SIG-M5 (cell line): ENCODE measurements around the gene SPIN2B.
A peak's percentile ranks its signal among the peaks of the same experiment; 100 is the strongest.
"Not testable (repeated sequence)": the region's sequence is repeated elsewhere in the genome, so short reads cannot be mapped to it uniquely, and the experiment has no call there.

Source experiments
- DNase-seq: peaks from one replicate; lab custom pipeline; 2025; lab: John Stamatoyannopoulos, UW

Gene SPIN2B

GRCh38 chrX:57121162-57121755, at the start of gene SPIN2B:
SPIN2B (minus strand) TSS chrX:57121548.
- peak; percentile 69 for DNase-seq

DNA sequence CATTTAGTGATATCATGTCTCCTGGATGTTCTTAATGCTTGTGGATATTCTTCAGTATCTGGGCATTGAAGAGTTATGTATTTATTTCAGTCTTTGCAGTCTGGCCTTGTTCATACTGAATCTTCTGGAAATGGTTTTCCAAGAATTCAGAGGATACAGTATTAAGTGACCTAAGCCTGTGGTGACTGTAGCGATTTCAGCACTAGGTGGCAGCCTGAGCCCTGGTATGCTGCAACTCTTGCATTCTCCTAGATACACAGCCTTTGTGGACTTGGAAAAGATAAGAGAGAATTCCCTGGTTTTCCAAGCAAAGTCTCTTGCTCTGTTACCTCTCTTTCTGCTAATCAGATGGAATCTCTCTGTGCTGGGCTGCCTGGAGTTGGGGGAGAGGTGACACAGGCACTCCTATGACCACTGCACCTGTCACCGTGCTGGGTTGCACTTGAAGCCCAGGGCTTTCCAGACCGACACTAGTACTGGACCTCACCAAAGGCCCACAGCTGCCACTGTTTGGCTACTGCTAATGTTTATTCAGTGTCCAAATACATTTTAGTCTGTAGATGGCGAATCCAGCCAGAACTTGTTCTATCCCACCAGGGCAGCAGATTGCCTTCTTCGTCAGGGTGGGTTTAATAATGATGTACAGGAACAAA, 35.2 kb upstream of the SPIN2B start:
- no peak for DNase-seq

GRCh38 chrX:57155171-57155570, 33.8 kb upstream of the SPIN2B start:
- no peak for DNase-seq

- DNase-seq: not testable (repeated sequence)
These were observed 30.9 kb upstream of the SPIN2B start for GRCh38 chrX:57152222-57152621.

DNA sequence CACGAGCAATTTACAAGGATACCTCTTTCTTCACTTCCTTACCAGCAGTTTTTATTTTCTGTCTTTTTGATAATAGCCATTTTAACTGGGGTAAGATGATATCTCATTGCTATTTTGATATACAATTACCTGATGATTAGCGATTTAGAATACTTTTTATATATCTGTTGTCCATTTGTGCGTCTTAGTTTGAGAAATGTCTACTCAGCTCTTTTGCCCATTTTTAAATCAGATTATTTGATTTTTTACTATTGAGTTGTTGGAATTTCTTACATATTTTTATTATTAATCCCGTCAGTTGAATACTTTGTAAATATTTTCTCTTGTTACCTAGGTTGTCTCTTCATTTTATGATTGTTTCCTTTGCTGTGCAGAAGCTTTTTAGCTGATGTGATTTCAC, 17.3 kb upstream of the SPIN2B start:
- DNase-seq: no peak

- DNase-seq: no peak
These were observed 16.2 kb upstream of the SPIN2B start for GRCh38 chrX:57137501-57137900.

- not testable (repeated sequence) for DNase-seq
These were observed 15.7 kb upstream of the SPIN2B start, which contains the start of gene SPIN2A for GRCh38 chrX:57137073-57137472. SPIN2A (minus strand) TSS chrX:57137397; CDS start chrX:57136597, 800 bp downstream.

DNA sequence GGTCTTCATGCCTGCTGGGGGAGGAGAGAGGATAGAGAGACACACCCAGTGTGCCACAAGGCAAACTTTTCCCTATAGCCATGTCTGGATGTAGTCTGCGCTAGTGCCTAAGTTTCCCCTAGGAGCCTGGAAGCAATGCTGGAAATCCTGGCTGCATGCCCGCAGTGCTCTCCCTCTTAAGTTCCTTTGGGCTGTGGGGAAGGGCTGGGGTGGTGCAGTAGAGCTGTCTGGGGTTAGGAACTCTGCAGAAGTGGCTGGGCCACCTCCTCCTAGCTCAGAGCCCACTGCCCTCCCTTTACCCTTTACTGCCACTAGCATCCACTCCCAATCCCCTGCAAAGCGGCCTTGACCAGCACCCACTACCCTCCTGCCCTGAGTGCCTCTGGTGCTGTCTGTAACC, 15.2 kb upstream of the SPIN2B start:
- DNase-seq: not testable (repeated sequence)

GRCh38 chrX:57135287-57135686, 13.9 kb upstream of the SPIN2B start:
- DNase-seq: no peak

DNA sequence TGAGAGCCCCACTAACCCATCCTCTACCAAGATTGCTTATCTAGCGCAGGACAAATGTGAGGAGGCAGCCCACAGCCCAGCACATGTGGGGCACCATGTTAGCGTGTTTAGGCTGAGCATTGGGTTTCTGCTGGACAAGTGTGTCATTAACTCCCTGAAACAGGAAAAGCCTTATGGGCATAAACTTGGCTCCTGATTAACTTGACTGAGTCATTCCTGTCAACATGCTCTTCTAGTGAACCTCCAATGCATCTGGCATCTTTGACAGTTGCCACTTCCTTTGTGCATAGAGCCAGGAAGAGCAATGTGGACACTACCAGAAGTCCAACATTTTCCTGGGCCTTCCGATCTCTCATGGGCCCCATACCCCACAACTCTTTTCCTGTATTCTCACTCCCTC, 13.4 kb upstream of the SPIN2B start:
- no peak for DNase-seq

DNA sequence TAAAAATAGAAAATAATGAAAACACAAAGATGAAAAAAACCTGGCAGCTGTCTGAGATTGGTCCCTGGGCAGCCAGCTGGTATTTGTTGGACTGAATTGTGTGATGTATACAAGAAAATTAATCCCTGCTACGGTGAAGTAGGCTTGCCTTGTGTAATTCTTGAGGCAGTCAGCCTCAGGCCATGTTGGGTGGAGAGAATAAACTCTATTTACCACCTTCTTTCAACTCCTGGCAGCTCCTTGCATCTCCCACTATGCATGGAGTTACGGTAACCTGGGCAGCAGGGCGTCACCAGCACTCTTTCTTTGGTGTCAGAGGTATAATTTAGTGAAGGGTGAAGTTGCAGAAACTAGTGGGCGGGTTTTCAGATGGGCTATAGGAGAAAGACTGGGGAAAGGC, 12.4 kb upstream of the SPIN2B start:
- no peak for DNase-seq

GRCh38 chrX:57133284-57133683, 11.9 kb upstream of the SPIN2B start:
- DNase-seq: not testable (repeated sequence)

DNA sequence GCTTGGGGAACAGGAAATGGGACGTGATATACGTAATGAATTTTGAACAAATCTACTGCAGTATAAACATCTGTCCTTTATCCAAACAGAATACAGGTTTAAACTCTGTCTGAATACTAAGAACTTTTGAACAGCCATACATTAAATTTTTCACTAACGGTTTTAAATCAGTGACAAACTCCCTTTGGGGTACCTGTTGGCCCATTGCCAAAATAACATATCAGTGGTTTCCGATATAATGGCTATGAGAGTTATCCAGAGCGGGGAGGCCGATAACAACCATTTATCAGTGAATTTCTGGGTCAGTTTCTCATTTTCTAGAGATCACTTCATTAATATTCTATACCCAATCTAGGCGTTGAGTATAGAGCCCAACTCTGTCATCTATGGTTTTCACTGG, 10.7 kb upstream of the SPIN2B start:
- no peak for DNase-seq

- DNase-seq: no peak
These were observed 468 bp upstream of the SPIN2B start for GRCh38 chrX:57121816-57122215.

DNA sequence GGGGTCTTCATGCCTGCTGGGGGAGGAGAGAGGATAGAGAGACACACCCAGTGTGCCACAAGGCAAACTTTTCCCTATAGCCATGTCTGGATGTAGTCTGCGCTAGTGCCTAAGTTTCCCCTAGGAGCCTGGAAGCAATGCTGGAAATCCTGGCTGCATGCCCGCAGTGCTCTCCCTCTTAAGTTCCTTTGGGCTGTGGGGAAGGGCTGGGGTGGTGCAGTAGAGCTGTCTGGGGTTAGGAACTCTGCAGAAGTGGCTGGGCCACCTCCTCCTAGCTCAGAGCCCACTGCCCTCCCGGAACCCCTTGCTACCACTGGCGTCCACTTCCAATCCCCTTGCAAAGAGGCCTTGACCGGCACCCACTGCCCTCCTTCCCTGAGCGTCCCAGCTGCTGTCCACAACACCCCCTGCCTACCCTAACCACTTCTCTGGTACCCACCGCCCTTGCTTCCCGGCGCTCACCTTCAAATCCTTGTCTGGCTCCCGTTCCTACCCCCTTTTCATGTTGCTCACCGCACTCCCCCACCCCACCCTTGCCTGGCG, 658 bp downstream of the SPIN2B start:
- DNase-seq: not testable (repeated sequence)

DNA sequence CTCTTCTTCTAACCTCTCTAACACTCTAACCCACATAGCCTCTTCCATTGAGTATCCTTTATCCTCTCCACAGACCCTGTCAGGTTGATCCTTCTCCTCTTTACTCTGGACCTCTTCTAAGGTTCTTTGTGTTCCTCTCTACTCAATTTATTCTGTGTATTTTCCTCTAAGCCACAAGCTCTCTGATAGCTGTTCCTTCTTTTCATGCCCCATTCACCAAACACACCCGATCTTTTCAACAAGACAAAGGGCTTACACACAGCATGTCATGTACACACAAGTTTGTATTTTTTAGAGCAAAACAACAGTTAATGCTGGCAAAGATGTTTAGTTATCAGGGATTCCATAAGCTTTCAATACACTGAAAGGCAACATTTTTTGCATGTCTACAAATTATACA, 1.9 kb downstream of the SPIN2B start:
- no peak for DNase-seq

- not testable (repeated sequence) for DNase-seq
These were observed 3.8 kb downstream of the SPIN2B start for GRCh38 chrX:57117566-57117965.

DNA sequence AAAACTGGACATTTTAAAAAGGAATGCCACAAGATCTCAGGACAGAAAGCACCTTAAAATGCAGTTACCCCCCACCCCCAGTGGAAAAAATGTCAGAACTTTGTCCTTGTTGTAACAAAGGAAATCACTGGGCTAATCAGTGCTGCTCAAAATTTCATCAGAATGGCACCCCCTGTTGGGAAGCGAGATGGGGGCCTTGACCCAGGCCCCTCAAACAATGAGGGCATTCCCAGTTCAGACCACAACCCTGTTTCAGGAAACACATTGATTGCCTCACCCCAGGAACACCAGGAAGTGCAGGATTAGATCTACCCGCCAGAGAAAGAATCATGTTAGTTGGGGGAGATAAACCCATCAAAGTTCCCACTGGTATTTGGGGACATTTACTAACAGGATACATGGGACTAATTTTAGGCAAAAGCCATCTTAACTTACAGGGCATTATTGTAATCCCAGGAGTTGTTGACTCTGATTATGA, 16.4 kb downstream of the SPIN2B start:
- DNase-seq: no peak

DNA sequence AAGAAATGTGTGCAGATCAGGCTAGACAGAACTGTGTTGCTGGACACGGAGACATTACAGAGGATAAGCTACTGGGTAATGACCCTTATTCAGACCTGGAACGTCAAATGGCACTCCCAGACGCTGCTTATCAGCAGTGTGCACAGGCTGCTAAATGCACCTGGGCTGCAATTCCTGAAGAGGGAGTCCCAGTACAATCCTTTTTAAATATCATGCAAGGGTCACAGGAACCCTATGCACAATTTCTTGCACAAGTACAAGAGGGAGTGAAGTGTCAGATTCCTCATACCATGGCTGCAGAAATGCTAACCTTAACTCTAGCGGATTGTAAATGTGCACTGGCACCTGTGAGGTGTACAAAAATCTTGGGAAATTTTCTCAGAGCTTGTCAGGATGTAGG, 16.9 kb downstream of the SPIN2B start:
- DNase-seq: no peak

- DNase-seq: no peak
These were observed 17.9 kb downstream of the SPIN2B start for GRCh38 chrX:57103489-57103888.

- DNase-seq: not testable (repeated sequence)
These were observed 18.4 kb downstream of the SPIN2B start for GRCh38 chrX:57102918-57103317.

- no peak for DNase-seq
These were observed 38.2 kb downstream of the SPIN2B start for GRCh38 chrX:57083143-57083542.

- no peak for DNase-seq
These were observed 46.9 kb downstream of the SPIN2B start for GRCh38 chrX:57074458-57074857.
